Right lobe of liver (tissue), 6 donors: ENCODE data around the gene MCC. TPM values are rescaled to one million over a fixed set of nuclear protein-coding genes. Genes with fewer than 3 reads are reported as not detected.
A peak's percentile ranks its signal among the peaks of the same experiment; 100 is the strongest.

ENCODE experiments used
- ATAC-seq, 4 donors: fragments of 200-7000 bp; cut with Tn5 transposase; one replicate each; pipeline ENCODE4 v1.9.1; 2020; ENCODE audit warnings: mild to moderate bottlenecking in 4 of 4, moderate library complexity in 4 of 4
- DNase-seq, 3 donors: peaks; one replicate each; pipeline ENCODE4 v3.0.0-alpha.2; 2020
- H3K27ac ChIP-seq, 3 donors: fragments of 200-600 bp; one replicate each; pipeline ENCODE4 v1.8.0; 2022
- H3K27me3 ChIP-seq, 2 donors: fragments of 200-600 bp; one replicate each; pipeline ENCODE4 v1.8.0; 2022
- H3K36me3 ChIP-seq, 4 donors: fragments of 200-600 bp; sonication (generic) in 1 of 4; one replicate each; pipeline versions ENCODE4 v1.5.1 to v1.8.0; 2017 to 2022; ENCODE audit warnings: control low read depth in 1 of 4
- H3K4me1 ChIP-seq, 4 donors: fragments of 200-600 bp; sonication (generic) in 1 of 4; one replicate each; pipeline versions ENCODE4 v1.5.1 to v1.8.0; 2017 to 2022; ENCODE audit warnings: control low read depth in 1 of 4
- H3K4me3 ChIP-seq, 3 donors: fragments of 200-600 bp; one replicate each; pipeline ENCODE4 v1.8.0; 2022
- H3K9me3 ChIP-seq, 4 donors: fragments of 200-600 bp; sonication (generic) in 1 of 4; one replicate each; pipeline versions ENCODE4 v1.5.1 to v1.8.0; 2017 to 2022; ENCODE audit warnings: control low read depth in 1 of 4
- POLR2A ChIP-seq: fragments of 450-650 bp; IDR thresholded peaks from one replicate; pipeline ENCODE4 v1.6.1; 2017; ENCODE audit warnings: antibody characterized with exemption, mild to moderate bottlenecking
- WGBS: methylation state at CpG from one replicate; pipeline ENCODE4 v1.1.6; 2018; ENCODE audit warnings: low coverage, low lambda C conversion rate; ENCODE audit not compliant: insufficient coverage; ENCODE audit errors: missing lambda C conversion rate; 5-methylcytosine and 5-hydroxymethylcytosine counted together
- intact Hi-C, 2 donors: fragments of 100-400 bp; cut with DNase I; formaldehyde crosslinking; loops; one replicate each; pipeline versions ENCODE4 v1.11.2 to v1.14.1; 2022
- total RNA-seq, 6 experiments: library from RNA; depleted of rRNA in 2 of 6; stranded (reverse); fragments of >200 nt in 2 of 6; fragmentation: NEBNext Ultra II Directional in 3 of 6; extraction: Animal tissue kit (Norgen Biotek cat#: 25700) in 3 of 6; gene quantifications; one replicate each; pipeline versions ENCODE4 v1.1.0 to v1.2.4, GENCODE V29; 2016 to 2023
- TF ChIP-seq, protein P1 (sequence below), 4 donors: fragments of 200-600 bp in 3 of 4; fragments of 450-650 bp in 1 of 4; IDR thresholded peaks; one replicate each; pipeline versions ENCODE4 v1.5.1 to v1.8.0; 2016 to 2022; ENCODE audit warnings: antibody characterized with exemption in 4 of 4, mild to moderate bottlenecking in 2 of 4
- donor health status: DM: no; HTN: yes; CAD: no.
- donor health status: DM: no; HTN: no; CAD: no.
- donor health status: DM: no; HTN: no; CAD: no.
- donor health status: DM: no; HTN: yes; CAD: no.
- donor health status: DM: no; HTN: yes; CAD: no.

Gene MCC
- total RNA-seq, 6 experiments from 2014 or later, result 23.1 to 35.2 (median 26.1) TPM

DNA sequence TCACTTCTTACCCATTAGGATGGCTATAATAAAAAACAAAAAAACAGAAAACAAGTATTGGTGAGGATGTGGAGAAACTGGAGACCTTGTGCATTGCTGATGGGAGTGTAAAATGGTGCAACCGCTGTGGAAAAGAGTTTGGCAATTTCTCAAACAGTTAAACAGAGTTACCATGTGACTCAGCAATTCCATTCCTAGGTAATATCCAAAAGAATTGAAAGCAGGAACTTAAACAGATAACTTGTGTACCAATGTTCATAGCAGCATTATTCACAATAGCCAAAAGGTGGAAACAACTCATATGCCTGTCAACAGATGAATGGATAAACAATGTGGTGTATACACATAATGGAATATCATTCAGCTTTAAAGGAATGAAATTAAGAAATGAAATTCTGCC is 482.8 kb downstream of the MCC start:
- Histone ChIP-seq H3K4me3 (no peak overlapping the region), H3K9me3 (no peaks in the 10 kb centered on the region), H3K27me3 (no peaks in the 10 kb centered on the region), H3K27ac (no peak overlapping the region), H3K4me1 (peaks cover 0 to 5% (median 0%) of the 10 kb centered on the region in 4 donors), H3K36me3 (peaks cover 0 to 38% (median 8%) of the 10 kb centered on the region in 4 donors)
- DNase-seq (no peak), ATAC-seq (peak; percentile 38 to 86 (median 76))
- TF ChIP-seq, protein P1, sequence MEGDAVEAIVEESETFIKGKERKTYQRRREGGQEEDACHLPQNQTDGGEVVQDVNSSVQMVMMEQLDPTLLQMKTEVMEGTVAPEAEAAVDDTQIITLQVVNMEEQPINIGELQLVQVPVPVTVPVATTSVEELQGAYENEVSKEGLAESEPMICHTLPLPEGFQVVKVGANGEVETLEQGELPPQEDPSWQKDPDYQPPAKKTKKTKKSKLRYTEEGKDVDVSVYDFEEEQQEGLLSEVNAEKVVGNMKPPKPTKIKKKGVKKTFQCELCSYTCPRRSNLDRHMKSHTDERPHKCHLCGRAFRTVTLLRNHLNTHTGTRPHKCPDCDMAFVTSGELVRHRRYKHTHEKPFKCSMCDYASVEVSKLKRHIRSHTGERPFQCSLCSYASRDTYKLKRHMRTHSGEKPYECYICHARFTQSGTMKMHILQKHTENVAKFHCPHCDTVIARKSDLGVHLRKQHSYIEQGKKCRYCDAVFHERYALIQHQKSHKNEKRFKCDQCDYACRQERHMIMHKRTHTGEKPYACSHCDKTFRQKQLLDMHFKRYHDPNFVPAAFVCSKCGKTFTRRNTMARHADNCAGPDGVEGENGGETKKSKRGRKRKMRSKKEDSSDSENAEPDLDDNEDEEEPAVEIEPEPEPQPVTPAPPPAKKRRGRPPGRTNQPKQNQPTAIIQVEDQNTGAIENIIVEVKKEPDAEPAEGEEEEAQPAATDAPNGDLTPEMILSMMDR (IDR thresholded peaks at IDR 0.05), result no peak
- no peak for TF ChIP-seq POLR2A
- intact Hi-C loops, result no loop called here
- 53% methylated on average over 1 of the region's 1 CpG for WGBS

DNA sequence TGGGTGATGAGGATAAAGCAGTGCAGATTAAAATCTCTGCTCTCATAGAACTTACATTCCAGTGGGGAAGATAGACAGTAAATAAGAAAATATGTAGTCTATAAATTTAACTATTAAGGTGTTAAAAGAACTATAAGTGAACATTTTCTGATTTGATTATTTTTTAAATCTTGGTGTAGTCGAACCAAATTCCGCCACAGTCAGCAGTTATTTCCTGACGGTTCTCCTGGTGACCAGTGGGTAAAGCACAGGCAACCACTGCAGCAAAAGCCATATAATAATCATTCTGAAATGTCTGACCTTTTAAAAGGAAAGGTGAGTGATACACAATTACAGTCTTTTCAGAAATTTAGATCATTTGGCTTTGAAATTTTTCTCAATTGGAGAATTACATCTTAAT is 484.5 kb downstream of the MCC start:
- H3K27ac ChIP-seq, result no peak overlapping the region
- peaks cover 0 to 31% (median 6%) of the 10 kb centered on the region in 4 donors for H3K36me3 ChIP-seq
- WGBS, result 74% methylated on average over 3 of the region's 3 CpGs
- H3K9me3 ChIP-seq, result no peaks in the 10 kb centered on the region
- ATAC-seq (no peak), DNase-seq (no peak)
- H3K4me3 ChIP-seq, result no peak overlapping the region
- TF ChIP-seq, protein P1 (IDR thresholded peaks at IDR 0.05), result no peak
- TF ChIP-seq POLR2A, result no peak
- peaks cover 0 to 5% (median 0%) of the 10 kb centered on the region in 4 donors for H3K4me1 ChIP-seq
- H3K27me3 ChIP-seq, result no peaks in the 10 kb centered on the region
- intact Hi-C loops, result no loop called here

GRCh38 chr5:113002423-113002822 is 485.8 kb downstream of the MCC start:
- ATAC-seq (no peak), DNase-seq (no peak)
- peaks cover 0 to 5% (median 0%) of the 10 kb centered on the region in 4 donors for H3K4me1 ChIP-seq
- H3K27me3 ChIP-seq, result no peaks in the 10 kb centered on the region
- H3K36me3 ChIP-seq, result peaks cover 0 to 27% (median 6%) of the 10 kb centered on the region in 4 donors
- intact Hi-C loops, result no loop called here
- H3K9me3 ChIP-seq, result no peaks in the 10 kb centered on the region
- no peak overlapping the region for H3K4me3 ChIP-seq
- TF ChIP-seq, protein P1 (IDR thresholded peaks at IDR 0.05), result no peak
- no peak for TF ChIP-seq POLR2A
- no peak overlapping the region for H3K27ac ChIP-seq
- WGBS, result 94% methylated on average over 5 of the region's 5 CpGs

GRCh38 chr5:113000466-113000865 is 487.8 kb downstream of the MCC start:
- DNase-seq (no peak), ATAC-seq (no peak)
- TF ChIP-seq POLR2A, result no peak
- TF ChIP-seq, protein P1 (IDR thresholded peaks at IDR 0.05), result no peak
- Histone ChIP-seq H3K27ac (no peak overlapping the region), H3K27me3 (no peaks in the 10 kb centered on the region), H3K4me1 (peaks cover 0 to 3% (median 0%) of the 10 kb centered on the region in 4 donors), H3K4me3 (no peak overlapping the region), H3K36me3 (peaks cover 0 to 24% (median 6%) of the 10 kb centered on the region in 4 donors), H3K9me3 (no peaks in the 10 kb centered on the region)
- intact Hi-C loops, result no loop called here
- WGBS, result 91% methylated on average over 2 of the region's 2 CpGs

GRCh38 chr5:112998296-112998695 is 490.0 kb downstream of the MCC start:
- WGBS, result 82% methylated on average over 4 of the region's 4 CpGs

More at GRCh38 chr5:112998296-112998695, 490.0 kb downstream of the MCC start:
- intact Hi-C loops, result no loop called here
- DNase-seq (no peak), ATAC-seq (no peak)
- Histone ChIP-seq H3K27me3 (no peaks in the 10 kb centered on the region), H3K4me1 (no peaks in the 10 kb centered on the region), H3K9me3 (no peaks in the 10 kb centered on the region), H3K4me3 (no peak overlapping the region), H3K36me3 (peaks cover 0 to 18% (median 4%) of the 10 kb centered on the region in 4 donors), H3K27ac (no peak overlapping the region)
- TF ChIP-seq, protein P1 (IDR thresholded peaks at IDR 0.05), result no peak
- no peak for TF ChIP-seq POLR2A
